DND-41 (cell line): Measurements from ENCODE around the gene GPC3.

Experiments
- ATAC-seq: fragments of 200-7000 bp; cut with Tn5 transposase; 3 replicates; pipeline ENCODE4 v1.9.1; 2021; ENCODE audit warnings: low read depth; ENCODE audit not compliant: insufficient read depth
- DNase-seq: peaks from one replicate; pipeline ENCODE4 v3.0.0-alpha.2; 2020
- H2AFZ ChIP-seq: 2 replicates; pipeline ENCODE4 v1.6.0; 2012; ENCODE audit warnings: low read depth, low read length
- H3K27ac ChIP-seq: 2 replicates; pipeline ENCODE4 v1.5.1; 2012; ENCODE audit warnings: low read length, inconsistent platforms
- H3K27me3 ChIP-seq: fragments of 200-600 bp; sonication (generic); 2 replicates; pipeline ENCODE4 v1.6.0; 2012; ENCODE audit warnings: low read length, mild to moderate bottlenecking, inconsistent platforms; ENCODE audit not compliant: insufficient read depth, poor library complexity
- H3K36me3 ChIP-seq: 2 replicates; pipeline ENCODE4 v1.5.1; 2012; ENCODE audit warnings: low read length, inconsistent platforms; ENCODE audit not compliant: insufficient read depth
- H3K4me1 ChIP-seq: 2 replicates; pipeline ENCODE4 v1.5.1; 2012; ENCODE audit warnings: mild to moderate bottlenecking, low read length; ENCODE audit not compliant: insufficient read depth
- H3K4me2 ChIP-seq: 2 replicates; pipeline ENCODE4 v1.6.0; 2012; ENCODE audit warnings: mild to moderate bottlenecking, moderate library complexity, low read length, inconsistent platforms; ENCODE audit not compliant: insufficient read depth
- H3K4me3 ChIP-seq, 2 experiments: fragments of 200-600 bp in 1 of 2; shearing (Covaris generic) in 1 of 2; 2 replicates each; pipeline ENCODE4 v1.5.1; 2012 to 2016; ENCODE audit warnings: inconsistent platforms in 2 of 2, low read length in 2 of 2, mild to moderate bottlenecking in 2 of 2, low read depth in 1 of 2, moderate library complexity in 1 of 2
- H3K79me2 ChIP-seq: 2 replicates; pipeline ENCODE4 v1.6.0; 2012; ENCODE audit warnings: low read length, inconsistent platforms; ENCODE audit not compliant: insufficient read depth
- H3K9ac ChIP-seq: 2 replicates; pipeline ENCODE4 v1.6.0; 2012; ENCODE audit warnings: low read depth, mild to moderate bottlenecking, inconsistent platforms, low read length, moderate library complexity
- H3K9me3 ChIP-seq: 2 replicates; pipeline ENCODE4 v1.5.1; 2012; ENCODE audit warnings: low read length, moderate library complexity, mild to moderate bottlenecking, inconsistent platforms; ENCODE audit not compliant: insufficient read depth, severe bottlenecking
- H4K20me1 ChIP-seq: 2 replicates; pipeline ENCODE4 v1.6.0; 2012; ENCODE audit warnings: low read length; ENCODE audit not compliant: insufficient read depth
- EZH2 ChIP-seq: IDR thresholded peaks from 3 replicates; pipeline ENCODE4 v1.6.1; 2012; ENCODE audit warnings: borderline replicate concordance, low read depth, mild to moderate bottlenecking, moderate library complexity, low read length, inconsistent platforms; ENCODE audit not compliant: severe bottlenecking
- TF ChIP-seq, protein P1 (sequence below): IDR thresholded peaks from 2 replicates; pipeline ENCODE4 v1.5.1; 2012; ENCODE audit warnings: borderline replicate concordance, low read length, moderate library complexity, mild to moderate bottlenecking; ENCODE audit not compliant: poor library complexity, severe bottlenecking; ENCODE audit errors: extremely low read depth

Gene GPC3

DNA sequence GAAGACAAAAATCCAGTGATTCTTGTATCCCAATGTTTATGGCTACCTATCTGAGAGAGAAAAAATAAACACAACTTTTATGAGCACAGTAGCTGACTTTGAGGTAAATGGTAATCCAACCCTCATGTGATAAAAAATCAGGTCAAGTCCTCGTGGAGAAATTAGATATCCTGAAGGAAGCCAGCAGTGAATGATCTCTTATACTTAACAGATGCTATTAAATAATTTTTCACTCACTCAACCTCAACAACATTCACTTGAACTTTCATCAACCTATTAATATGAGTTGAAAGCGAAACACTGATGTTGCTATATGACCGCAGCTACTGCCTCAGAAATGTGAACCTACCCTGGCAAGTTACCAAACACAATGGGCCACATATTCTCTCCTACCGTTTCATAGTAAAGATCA is 105.4 kb downstream of the GPC3 start:
- ATAC-seq, result no peak

DNA sequence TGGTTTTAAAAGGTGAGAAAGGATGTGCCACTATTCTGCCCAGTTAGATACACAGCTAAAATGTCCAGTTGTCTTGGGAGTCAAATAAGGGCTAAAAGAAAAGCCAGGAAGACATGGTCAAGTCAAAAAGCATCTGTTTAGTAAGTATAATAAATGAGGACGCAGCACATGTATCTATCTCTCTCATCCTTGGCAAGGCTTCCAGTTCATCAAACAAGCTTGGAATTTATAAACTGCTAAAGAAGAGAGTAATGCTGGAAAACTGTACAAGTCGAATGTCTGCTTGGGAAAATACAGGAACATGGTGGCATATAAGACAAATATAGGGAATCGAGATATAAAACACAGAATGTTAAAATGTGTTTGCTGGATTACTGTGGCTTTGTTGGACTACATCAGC is 106.7 kb downstream of the GPC3 start:
- H3K36me3 ChIP-seq, result no peaks in the 10 kb centered on the region
- no peak for ATAC-seq
- no peak overlapping the region for H3K4me3 ChIP-seq
- H3K9me3 ChIP-seq, result no peaks in the 10 kb centered on the region
- no peaks in the 10 kb centered on the region for H3K27me3 ChIP-seq
- DNase-seq, result no peak
- H4K20me1 ChIP-seq, result no peaks in the 10 kb centered on the region
- no peak overlapping the region for H3K9ac ChIP-seq
- H3K4me1 ChIP-seq, result no peaks in the 10 kb centered on the region
- no peak overlapping the region for H3K27ac ChIP-seq
- no peaks in the 10 kb centered on the region for H3K79me2 ChIP-seq
- no peak overlapping the region for H2AFZ ChIP-seq
- TF ChIP-seq, protein P1, sequence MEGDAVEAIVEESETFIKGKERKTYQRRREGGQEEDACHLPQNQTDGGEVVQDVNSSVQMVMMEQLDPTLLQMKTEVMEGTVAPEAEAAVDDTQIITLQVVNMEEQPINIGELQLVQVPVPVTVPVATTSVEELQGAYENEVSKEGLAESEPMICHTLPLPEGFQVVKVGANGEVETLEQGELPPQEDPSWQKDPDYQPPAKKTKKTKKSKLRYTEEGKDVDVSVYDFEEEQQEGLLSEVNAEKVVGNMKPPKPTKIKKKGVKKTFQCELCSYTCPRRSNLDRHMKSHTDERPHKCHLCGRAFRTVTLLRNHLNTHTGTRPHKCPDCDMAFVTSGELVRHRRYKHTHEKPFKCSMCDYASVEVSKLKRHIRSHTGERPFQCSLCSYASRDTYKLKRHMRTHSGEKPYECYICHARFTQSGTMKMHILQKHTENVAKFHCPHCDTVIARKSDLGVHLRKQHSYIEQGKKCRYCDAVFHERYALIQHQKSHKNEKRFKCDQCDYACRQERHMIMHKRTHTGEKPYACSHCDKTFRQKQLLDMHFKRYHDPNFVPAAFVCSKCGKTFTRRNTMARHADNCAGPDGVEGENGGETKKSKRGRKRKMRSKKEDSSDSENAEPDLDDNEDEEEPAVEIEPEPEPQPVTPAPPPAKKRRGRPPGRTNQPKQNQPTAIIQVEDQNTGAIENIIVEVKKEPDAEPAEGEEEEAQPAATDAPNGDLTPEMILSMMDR, result no peak
- TF ChIP-seq EZH2, result no peak
- no peak overlapping the region for H3K4me2 ChIP-seq

More for the DNA sequence above, 105.4 kb downstream of the GPC3 start:
- no peak overlapping the region for H3K9ac ChIP-seq
- H4K20me1 ChIP-seq, result no peaks in the 10 kb centered on the region
- no peak for TF ChIP-seq EZH2
- TF ChIP-seq, protein P1, result no peak
- H3K4me2 ChIP-seq, result no peak overlapping the region
- no peaks in the 10 kb centered on the region for H3K79me2 ChIP-seq
- no peak overlapping the region for H2AFZ ChIP-seq
- no peak overlapping the region for H3K27ac ChIP-seq
- DNase-seq, result no peak
- no peaks in the 10 kb centered on the region for H3K4me1 ChIP-seq
- H3K4me3 ChIP-seq, result no peak overlapping the region
- no peaks in the 10 kb centered on the region for H3K9me3 ChIP-seq
- no peaks in the 10 kb centered on the region for H3K27me3 ChIP-seq
- H3K36me3 ChIP-seq, result no peaks in the 10 kb centered on the region

DNA sequence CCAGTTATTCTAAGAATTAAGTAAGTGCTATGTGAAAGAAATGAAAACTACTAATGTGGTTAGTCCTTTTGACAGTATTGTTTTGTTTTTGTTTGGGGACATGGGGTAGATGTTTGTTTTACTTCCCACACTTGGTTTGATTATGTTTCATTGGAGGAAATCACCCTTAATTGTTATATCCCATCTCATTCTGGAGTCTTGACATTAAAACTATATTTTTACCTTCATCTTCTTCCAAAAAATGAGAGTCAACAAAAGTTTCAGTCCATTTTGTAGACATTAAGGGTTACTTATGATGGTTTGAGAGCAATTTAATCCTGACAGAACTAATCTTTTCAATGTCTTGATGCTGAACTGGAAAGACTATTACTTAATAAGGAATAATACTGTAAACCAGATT is 108.7 kb downstream of the GPC3 start:
- Histone ChIP-seq H2AFZ (no peak overlapping the region), H3K4me1 (no peaks in the 10 kb centered on the region), H3K4me3 (no peak overlapping the region), H3K27ac (no peak overlapping the region), H3K9me3 (no peaks in the 10 kb centered on the region), H3K9ac (no peak overlapping the region), H3K79me2 (no peaks in the 10 kb centered on the region), H3K4me2 (no peak overlapping the region), H3K36me3 (no peaks in the 10 kb centered on the region), H4K20me1 (no peaks in the 10 kb centered on the region), H3K27me3 (no peaks in the 10 kb centered on the region)
- ATAC-seq, result no peak
- TF ChIP-seq EZH2, result no peak
- TF ChIP-seq, protein P1, result no peak
- DNase-seq, result no peak

DNA sequence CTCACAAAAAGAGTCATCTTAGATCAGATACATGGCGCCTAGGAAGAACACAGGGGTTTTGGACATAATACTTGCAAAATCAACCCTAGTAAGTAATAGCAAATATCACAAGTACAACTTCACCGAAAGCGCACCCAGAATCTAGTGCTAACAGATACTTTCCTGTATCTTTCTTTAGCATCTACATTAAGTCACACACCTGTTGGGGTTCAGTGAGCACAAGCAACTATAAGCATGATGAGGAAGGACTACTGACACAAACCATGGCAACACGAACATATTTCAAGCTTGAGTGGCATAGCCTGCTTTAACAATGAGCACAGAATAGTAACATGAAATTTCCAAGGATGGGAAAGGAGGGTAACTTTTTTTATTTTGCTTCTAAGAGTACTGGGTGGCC is 116.1 kb downstream of the GPC3 start:
- DNase-seq (no peak), ATAC-seq (no peak)
- Histone ChIP-seq H4K20me1 (no peaks in the 10 kb centered on the region), H3K4me3 (no peak overlapping the region), H3K4me1 (peaks cover 11% of the 10 kb centered on the region), H3K36me3 (no peaks in the 10 kb centered on the region), H3K9ac (no peak overlapping the region), H2AFZ (no peak overlapping the region), H3K27me3 (no peaks in the 10 kb centered on the region), H3K27ac (no peak overlapping the region), H3K9me3 (no peaks in the 10 kb centered on the region), H3K79me2 (no peaks in the 10 kb centered on the region), H3K4me2 (no peak overlapping the region)
- no peak for TF ChIP-seq EZH2
- TF ChIP-seq, protein P1, result no peak
